Epithelial cell of proximal tubule (primary cell): Measurements from ENCODE around the gene TRAF2. TPM values are rescaled to one million over a fixed set of nuclear protein-coding genes. Genes with fewer than 3 reads are reported as not detected.
A peak's percentile ranks its signal among the peaks of the same experiment; 100 is the strongest.
"Not testable (repeated sequence)": the region's sequence is repeated elsewhere in the genome, so short reads cannot be mapped to it uniquely, and the experiment has no call there.

ENCODE experiments used
- DNase-seq: peaks from one replicate; pipeline ENCODE4 v3.0.0-alpha.2; 2011; ENCODE audit warnings: low read depth
- H3K4me3 ChIP-seq: 2 replicates; pipeline ENCODE4 v1.5.1; 2011; ENCODE audit warnings: low read depth, mild to moderate bottlenecking, low read length
- CTCF ChIP-seq: conservative IDR thresholded peaks from 2 replicates; pipeline ENCODE4 v1.5.1; 2012; ENCODE audit warnings: low read depth, mild to moderate bottlenecking, low read length
- total RNA-seq: library from RNA; depleted of rRNA; stranded (reverse); fragments of >200 nt; gene quantifications from 2 replicates; pipeline ENCODE4 v1.2.3, GENCODE V29; 2015

The TRAF2 gene
- total RNA-seq, 1 donor from 2014 or later = 21.0 TPM

- H3K4me3 ChIP-seq = no peak overlapping the region
- no peak for TF ChIP-seq CTCF
- DNase-seq = no peak
These were observed 17.7 kb upstream of the TRAF2 start for GRCh38 chr9:136868644-136869043.

DNA sequence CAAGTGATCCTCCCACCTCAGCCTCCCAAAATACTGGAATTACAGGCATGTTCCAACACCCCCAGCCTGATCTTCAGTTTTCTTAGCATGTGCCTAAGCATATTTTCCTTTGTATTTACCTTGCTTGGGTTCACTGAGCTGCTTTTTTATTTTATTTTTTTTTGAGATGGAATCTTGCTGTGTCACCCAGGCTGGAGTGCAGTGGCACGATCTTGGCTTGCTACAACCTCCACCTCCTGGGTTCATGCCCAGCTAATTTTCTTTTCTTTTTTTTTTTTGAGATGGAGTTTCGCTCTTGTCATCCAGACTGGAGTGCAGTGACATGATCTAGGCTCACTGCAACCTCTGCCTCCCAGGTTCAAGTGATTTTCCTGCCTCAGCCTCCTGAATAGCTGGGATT is 16.7 kb upstream of the TRAF2 start:
- DNase-seq, H3K4me3 ChIP-seq: not testable (repeated sequence)

GRCh38 chr9:136875155-136875554 is 11.2 kb upstream of the TRAF2 start:
- no peak for TF ChIP-seq CTCF
- H3K4me3 ChIP-seq = no peak overlapping the region
- no peak for DNase-seq

DNA sequence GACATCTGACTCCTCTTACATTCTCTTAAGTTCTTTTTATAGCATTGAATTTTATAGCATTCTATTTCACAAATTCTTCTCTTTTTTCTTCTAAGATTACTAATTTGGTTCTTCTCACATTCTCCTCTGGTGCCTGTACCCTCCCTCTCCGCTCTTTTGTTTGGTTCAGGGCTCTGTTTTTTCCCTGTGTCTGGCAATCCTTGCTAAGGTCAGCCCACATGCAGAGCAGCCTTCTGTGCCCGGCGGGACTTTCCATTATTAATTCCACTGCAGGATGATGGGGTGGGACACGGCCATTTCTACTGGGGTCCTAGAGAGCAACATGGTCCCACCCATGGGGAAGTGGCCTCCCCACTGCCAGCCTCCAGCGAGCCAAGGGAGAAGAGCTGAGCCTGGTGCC is 9.8 kb upstream of the TRAF2 start:
- TF ChIP-seq CTCF = no peak
- no peak overlapping the region for H3K4me3 ChIP-seq
- DNase-seq = no peak

GRCh38 chr9:136880651-136881050 is 5.7 kb upstream of the TRAF2 start:
- no peak for DNase-seq
- no peak overlapping the region for H3K4me3 ChIP-seq
- no peak for TF ChIP-seq CTCF

DNA sequence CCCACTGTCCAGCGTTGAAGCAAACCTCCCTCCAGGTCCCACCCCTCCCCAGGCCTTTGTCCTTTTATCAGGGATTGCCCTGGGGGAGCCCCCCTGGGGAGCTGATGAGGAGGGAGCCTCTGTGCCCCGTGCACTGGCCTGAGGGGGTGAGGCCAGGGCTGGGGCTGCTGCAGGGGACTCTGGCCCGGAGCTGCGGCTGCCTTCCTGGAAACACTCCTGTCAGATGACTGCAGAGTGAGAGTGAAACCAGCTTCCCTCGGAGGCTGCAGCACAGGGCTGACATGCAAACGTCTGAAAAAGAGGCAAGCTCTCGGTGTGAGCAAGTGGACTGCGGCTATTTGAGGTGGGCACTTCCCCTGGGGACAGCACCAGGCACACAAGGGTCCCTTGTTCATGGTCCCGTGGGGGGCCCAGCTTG is 4.6 kb upstream of the TRAF2 start:
- no peak for DNase-seq
- H3K4me3 ChIP-seq = peak overlapping the region; percentile 6
- no peak for TF ChIP-seq CTCF

- H3K4me3 ChIP-seq = peak overlapping the region; percentile 7
- TF ChIP-seq CTCF = no peak
- DNase-seq = peak; percentile 43
These were observed 4.0 kb upstream of the TRAF2 start for GRCh38 chr9:136882109-136882946.

- not testable (repeated sequence) for H3K4me3 ChIP-seq, DNase-seq
These were observed 3.4 kb upstream of the TRAF2 start for GRCh38 chr9:136882947-136883283.

GRCh38 chr9:136883670-136884069 is 2.6 kb upstream of the TRAF2 start:
- DNase-seq, H3K4me3 ChIP-seq: not testable (repeated sequence)
